ENCODE data around the gene OR9A4.

- no peak for TF ChIP-seq EP300 (IDR thresholded peaks at IDR 0.05)
- TF ChIP-seq CTCF (IDR thresholded peaks at IDR 0.05): no peak
Measured at GRCh38 chr7:141889321-141889720, 26.9 kb upstream of the OR9A4 start.

Data from ovary (tissue), 3 donors.